Adrenal gland (tissue), 12 donors: ENCODE data around the gene CEMP1. TPM values are rescaled to one million over a fixed set of nuclear protein-coding genes. Genes with fewer than 3 reads are reported as not detected.
A peak's percentile ranks its signal among the peaks of the same experiment; 100 is the strongest.

ENCODE experiments used
- DNase-seq, 7 donors: peaks; one replicate each; pipeline ENCODE4 v3.0.0-alpha.2; 2019 to 2020
- H3K27ac ChIP-seq, 5 donors: fragments of 200-600 bp; sonication (generic) in 4 of 5; 1 replicate in 3 of 5; 2 replicates in 2 of 5; pipeline versions ENCODE4 v1.5.1 to v1.8.0; 2016 to 2020; ENCODE audit warnings: mild to moderate bottlenecking in 1 of 5
- H3K27me3 ChIP-seq: fragments of 200-600 bp; 2 replicates; pipeline ENCODE4 v1.8.0; 2021
- H3K36me3 ChIP-seq, 2 donors: fragments of 200-600 bp; replicated peaks in 1 of 2; 1 replicate in 1 of 2; 2 replicates in 1 of 2; pipeline versions ENCODE4 v1.5.1 to v1.8.0; 2018 to 2022
- H3K4me1 ChIP-seq, 2 donors: fragments of 200-600 bp; replicated peaks in 1 of 2; 1 replicate in 1 of 2; 2 replicates in 1 of 2; pipeline versions ENCODE4 v1.5.1 to v1.8.0; 2018 to 2021
- H3K4me3 ChIP-seq, 4 donors: fragments of 200-600 bp; sonication (generic) in 3 of 4; one replicate each; pipeline ENCODE4 v1.5.1; 2016 to 2018
- H3K9me3 ChIP-seq, 3 donors: fragments of 200-600 bp; sonication (generic) in 1 of 3; replicated peaks in 1 of 3; 1 replicate in 2 of 3; 2 replicates in 1 of 3; pipeline versions ENCODE4 v1.5.1 to v1.8.0; 2016 to 2021
- CTCF ChIP-seq, 6 experiments: fragments of 450-650 bp in 4 of 6; fragments of 200-600 bp in 2 of 6; sonication (generic) in 1 of 6; IDR thresholded peaks; 1 replicate in 5 of 6; 2 replicates in 1 of 6; pipeline versions ENCODE4 v1.5.1 to v1.8.0; 2016 to 2021; ENCODE audit warnings: antibody characterized with exemption in 6 of 6, mild to moderate bottlenecking in 2 of 6, moderate library complexity in 1 of 6
- POLR2A ChIP-seq, 2 donors: fragments of 450-650 bp; IDR thresholded peaks; one replicate each; pipeline ENCODE4 v1.6.1; 2017; ENCODE audit warnings: antibody characterized with exemption in 2 of 2, mild to moderate bottlenecking in 2 of 2, moderate library complexity in 1 of 2
- WGBS, 4 donors: extraction: QIAGEN DNeasy Blood & Tissue Kit in 2 of 4; methylation state at CpG; one replicate each; pipeline versions ENCODE4 v1.1.5 to v1.1.7; 2013 to 2017; 5-methylcytosine and 5-hydroxymethylcytosine counted together
- intact Hi-C, 2 donors: fragments of 100-400 bp; cut with DNase I; formaldehyde crosslinking; loops; one replicate each; pipeline versions ENCODE4 v1.14.1 to v1.15.0; 2022 to 2023
- polyA plus RNA-seq, 3 donors: library from polyadenylated mRNA; stranded (reverse); fragments of 200-250 nt in 2 of 3; fragments of 350-450 nt in 1 of 3; fragmentation: Illumina TruSeq in 1 of 3; extraction: RNeasy Lipid Tissue Mini Kit (QIAGEN cat#74804) in 1 of 3; gene quantifications; one replicate each; pipeline ENCODE4 v1.2.3, GENCODE V29; 2013 to 2014
- total RNA-seq, 9 donors: library from RNA; depleted of rRNA in 4 of 9; stranded (reverse); fragments of >200 nt in 4 of 9; fragments of 120-200 nt in 1 of 9; fragmentation: NEBNext Ultra II Directional in 1 of 9; extraction: Animal tissue kit (Norgen Biotek cat#: 25700) in 1 of 9; gene quantifications; one replicate each; pipeline versions ENCODE4 v1.1.0 to v1.2.4, GENCODE V29; 2013 to 2023
- donor health status: healthy with polysubstance abuse.
- donor health status: Bipolar disorder and iron deficiency.
- donor health status: DM: yes; HTN: yes; CAD: no.
- donor health status: DM: no; HTN: no; CAD: no.
- donor health status: DM: no; HTN: no; CAD: no.
- donor health status: DM: yes; HTN: yes; CAD: no.

CEMP1 gene
- total and polyA plus RNA-seq, 12 donors: 0.11 to 1.4 (median 1.3) TPM; not detected in 9

- no peaks in the 10 kb centered on the region for H3K36me3 ChIP-seq
- H3K27ac ChIP-seq: peak overlapping the region in 1 of 5 donors; percentile 65
- intact Hi-C loops: no loop called here
- no peak overlapping the region for H3K4me3 ChIP-seq
- H3K4me1 ChIP-seq: no peaks in the 10 kb centered on the region
- no peak for DNase-seq
- TF ChIP-seq CTCF (IDR thresholded peaks at IDR 0.05) (no peak), POLR2A (IDR thresholded peaks at IDR 0.05) (no peak)
- WGBS, 4 donors: 90 to 96% (median 92%) methylated on average over 13 to 16 of the region's 16 CpGs
- no peaks in the 10 kb centered on the region for H3K9me3 ChIP-seq
- no peaks in the 10 kb centered on the region for H3K27me3 ChIP-seq
Observed at GRCh38 chr16:2483939-2484897, 47.0 kb downstream of the CEMP1 start.

GRCh38 chr16:2482708-2483534 is 48.3 kb downstream of the CEMP1 start:
- intact Hi-C loops: no loop called here
- Histone ChIP-seq H3K27ac (peak overlapping the region in 2 of 5 donors; percentile 47 to 65), H3K4me1 (no peaks in the 10 kb centered on the region), H3K4me3 (no peak overlapping the region), H3K9me3 (no peaks in the 10 kb centered on the region), H3K36me3 (no peaks in the 10 kb centered on the region), H3K27me3 (no peaks in the 10 kb centered on the region)
- peak in 1 of 7 donors; percentile 74 for DNase-seq
- 60 to 71% (median 67%) methylated on average over 31 to 32 of the region's 32 CpGs for WGBS, 4 donors
- TF ChIP-seq CTCF (IDR thresholded peaks at IDR 0.05): no peak
- TF ChIP-seq POLR2A (IDR thresholded peaks at IDR 0.05): no peak

GRCh38 chr16:2482249-2482648 is 49.0 kb downstream of the CEMP1 start:
- H3K4me1 ChIP-seq: no peaks in the 10 kb centered on the region
- TF ChIP-seq CTCF (IDR thresholded peaks at IDR 0.05): no peak
- no peak for TF ChIP-seq POLR2A (IDR thresholded peaks at IDR 0.05)
- H3K4me3 ChIP-seq: no peak overlapping the region
- no peak for DNase-seq
- H3K27ac ChIP-seq: peak overlapping the region in 2 of 5 donors; percentile 47 to 65
- H3K36me3 ChIP-seq: no peaks in the 10 kb centered on the region
- no peaks in the 10 kb centered on the region for H3K27me3 ChIP-seq
- no peaks in the 10 kb centered on the region for H3K9me3 ChIP-seq
- WGBS, 4 donors: 77 to 85% (median 85%) methylated on average over 13 of the region's 13 CpGs
- intact Hi-C loops: no loop called here

GRCh38 chr16:2481676-2482075 is 49.5 kb downstream of the CEMP1 start:
- TF ChIP-seq CTCF (IDR thresholded peaks at IDR 0.05) (no peak), POLR2A (IDR thresholded peaks at IDR 0.05) (no peak)
- intact Hi-C loops: no loop called here
- Histone ChIP-seq H3K27me3 (no peaks in the 10 kb centered on the region), H3K4me1 (peaks cover 0 to 3% of the 10 kb centered on the region in 2 donors), H3K4me3 (no peak overlapping the region), H3K36me3 (no peaks in the 10 kb centered on the region), H3K9me3 (no peaks in the 10 kb centered on the region), H3K27ac (no peak overlapping the region)
- 69 to 90% (median 77%) methylated on average over 3 to 7 of the region's 7 CpGs for WGBS, 4 donors
- DNase-seq: no peak
